H54 (cell line): Measurements from ENCODE around the gene SLC5A10.

Experiments used
- DNase-seq: peaks from one replicate; pipeline ENCODE4 v3.0.0; 2011; ENCODE audit warnings: low spot score, mixed read lengths; ENCODE audit not compliant: insufficient read length
- FAIRE-seq: peaks from 3 replicates; lab custom pipeline; 2011; peaks lifted over from hg19 to GRCh38; lab: Jason Lieb, UNC
- POLR2A ChIP-seq: IDR thresholded peaks from 2 replicates; pipeline ENCODE4 v1.6.1; 2011; ENCODE audit warnings: low read depth, mild to moderate bottlenecking, low read length

SLC5A10 gene

DNA sequence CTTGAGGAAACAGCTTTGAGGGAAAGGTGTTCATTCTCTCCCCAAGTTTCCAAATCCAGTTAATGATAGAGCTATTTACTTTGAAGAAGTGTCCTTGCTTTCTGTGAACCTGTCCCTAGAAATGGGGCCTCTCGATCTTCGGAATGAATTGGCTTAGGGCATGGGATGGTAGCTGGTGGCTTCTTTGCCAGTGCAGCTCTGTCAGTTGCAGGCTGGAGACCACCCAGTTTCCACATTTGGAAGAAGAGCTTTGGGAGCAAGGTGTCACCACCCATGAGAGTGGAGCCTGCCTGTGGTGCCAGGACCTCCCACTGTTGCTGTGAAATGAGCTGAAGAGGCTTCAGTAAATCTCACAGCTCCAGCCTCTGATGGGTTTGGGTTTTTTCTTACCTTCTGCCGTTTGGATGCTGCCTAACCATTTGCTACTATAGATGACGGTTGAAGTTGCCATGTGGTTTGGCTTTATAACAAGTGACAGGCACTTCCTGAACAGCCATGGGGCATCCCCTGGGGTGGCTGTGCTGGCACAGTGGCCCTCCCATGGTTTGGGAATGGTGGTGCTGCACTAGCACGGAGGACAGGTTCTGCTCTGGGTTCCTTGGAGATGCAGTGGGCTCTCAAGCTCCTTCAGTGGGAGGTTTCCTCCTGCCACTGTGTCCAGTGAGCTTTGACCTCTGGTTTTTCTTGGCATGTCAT, 19.5 kb upstream of the SLC5A10 start:
- no peak for TF ChIP-seq POLR2A
- FAIRE-seq (no peak), DNase-seq (no peak)

DNA sequence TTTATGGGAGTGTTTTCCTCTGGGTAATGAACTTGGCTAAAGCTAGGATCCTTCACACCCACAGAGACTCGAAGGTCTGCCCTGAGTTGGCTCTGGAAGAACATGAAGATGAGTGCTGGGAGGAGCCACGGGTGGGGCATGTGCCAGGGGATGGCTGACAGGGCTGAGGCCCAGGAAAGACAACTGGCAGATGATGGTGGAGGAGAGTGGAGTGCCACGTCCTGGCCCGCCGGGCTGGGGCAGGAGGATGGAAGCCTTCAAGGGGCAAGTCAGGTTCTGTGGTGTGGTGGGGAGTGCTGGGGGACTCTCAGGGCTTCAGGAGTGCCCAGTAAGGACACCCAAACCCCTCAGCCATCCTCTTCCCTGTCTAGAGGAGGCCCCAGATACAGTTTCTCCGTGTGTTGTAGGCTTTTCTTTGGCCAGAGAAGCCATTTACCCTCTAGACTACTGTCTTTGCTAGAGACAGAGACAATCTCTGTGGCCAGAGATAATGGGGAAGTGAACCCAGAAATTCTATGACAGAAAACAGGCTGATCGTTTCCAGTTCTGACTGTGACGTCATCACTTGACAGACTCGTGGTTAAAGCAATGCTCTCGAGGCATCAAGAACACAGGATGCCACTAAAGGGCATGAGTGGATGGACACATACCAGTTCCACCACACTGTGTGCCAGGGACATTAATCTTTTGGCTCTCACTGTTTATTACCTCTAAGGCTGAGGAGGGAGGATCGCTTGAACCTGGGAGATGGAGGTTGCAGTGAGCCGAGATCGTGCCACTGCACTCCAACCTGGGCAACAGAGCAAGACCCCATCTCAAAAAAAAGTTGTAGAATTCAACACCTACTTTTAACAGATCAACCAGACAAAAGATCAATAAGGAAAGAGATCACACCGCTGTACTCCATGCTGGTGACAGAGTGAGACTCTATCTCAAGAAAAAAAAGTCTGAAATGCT, 18.6 kb upstream of the SLC5A10 start:
- no peak for TF ChIP-seq POLR2A
- DNase-seq (no peak), FAIRE-seq (no peak)

DNA sequence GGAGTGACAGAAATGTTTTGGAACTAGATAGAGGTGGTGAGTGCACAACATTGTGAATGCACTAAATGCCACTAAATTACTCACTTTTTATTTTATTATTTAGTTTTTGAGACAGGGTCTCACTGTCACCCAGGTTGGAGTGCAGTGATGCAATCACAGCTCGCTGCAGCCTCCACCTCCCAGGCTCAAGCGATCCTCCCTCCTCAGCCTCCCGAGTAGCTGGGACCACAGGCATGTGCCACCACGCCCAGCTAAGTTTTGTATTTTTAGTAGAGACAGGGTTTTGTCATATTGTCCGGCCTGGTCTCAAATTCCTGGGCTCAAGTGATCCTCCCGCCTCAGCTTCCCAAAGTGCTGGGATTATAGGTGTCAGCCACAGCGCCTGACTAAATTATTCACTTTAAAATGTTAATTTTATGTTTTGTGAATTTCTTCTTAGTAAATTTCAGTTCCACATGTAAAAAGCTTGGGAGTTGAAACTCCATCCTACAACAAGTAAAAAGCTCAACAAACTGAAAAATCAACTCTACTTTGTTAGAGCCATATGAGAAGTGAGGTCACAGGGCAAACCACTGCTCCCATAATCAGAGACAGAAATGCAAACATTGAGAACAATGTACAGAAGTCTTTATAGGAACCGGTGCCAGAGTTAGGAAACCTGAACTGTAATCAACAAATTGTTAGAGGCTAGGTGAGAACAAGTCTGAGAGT, 13.8 kb upstream of the SLC5A10 start:
- FAIRE-seq (no peak), DNase-seq (no peak)
- TF ChIP-seq POLR2A, result no peak

DNA sequence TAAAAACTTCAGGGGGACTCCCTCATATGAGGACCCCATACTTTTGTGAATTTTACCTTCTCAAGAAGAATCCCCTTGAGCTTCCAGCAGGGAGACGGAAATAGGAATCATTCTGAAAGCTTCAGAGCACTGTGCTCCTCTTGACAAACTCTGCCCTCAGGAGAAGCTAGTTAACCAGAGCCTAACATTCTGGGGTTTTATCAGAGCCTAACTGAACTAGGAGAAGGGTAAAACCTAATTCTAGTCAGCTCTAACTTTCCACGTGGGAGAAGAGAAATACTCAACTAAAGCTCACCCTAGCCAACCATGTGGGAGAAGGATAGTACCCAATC, 13.3 kb upstream of the SLC5A10 start:
- no peak for TF ChIP-seq POLR2A
- FAIRE-seq (no peak), DNase-seq (no peak)

DNA sequence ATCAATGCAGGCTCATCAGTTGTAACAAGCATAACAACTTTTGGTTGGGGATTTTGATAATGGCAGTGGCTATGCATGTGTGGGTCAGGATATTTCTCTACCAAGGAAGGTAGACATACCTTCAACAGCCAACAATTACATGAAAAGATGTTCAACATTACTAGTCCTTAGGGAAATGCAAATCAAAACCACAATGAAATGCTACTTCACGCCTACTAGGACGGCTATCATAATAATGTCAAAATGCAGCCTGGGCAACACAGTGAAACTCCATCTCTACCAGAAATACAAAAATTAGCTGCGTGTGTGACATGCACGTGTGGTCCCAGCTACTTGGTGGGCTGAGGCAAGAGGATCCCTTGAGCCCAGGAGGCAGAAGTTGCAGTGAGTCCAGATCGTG, 7.3 kb upstream of the SLC5A10 start:
- DNase-seq, result no peak
- TF ChIP-seq POLR2A, result no peak
- FAIRE-seq, result no peak

DNA sequence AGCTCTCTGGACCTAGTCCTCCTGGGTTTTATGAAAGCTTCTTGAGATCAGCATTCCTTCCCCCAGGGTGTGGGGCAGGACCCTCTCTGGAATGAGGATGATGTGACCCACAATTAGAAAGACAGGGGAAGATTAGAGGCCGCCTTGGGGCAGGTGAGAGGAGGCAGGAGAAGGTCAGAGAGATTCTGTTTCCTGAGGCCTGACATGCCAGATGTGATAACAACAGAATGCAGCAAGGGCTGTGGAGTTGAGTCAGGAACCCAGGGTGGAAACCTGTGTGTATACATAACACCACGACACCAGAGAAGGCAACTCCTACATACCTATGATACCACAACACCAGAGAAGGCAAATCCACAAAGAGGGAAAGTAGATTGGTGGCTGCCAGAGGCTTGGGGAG, 5.4 kb upstream of the SLC5A10 start:
- no peak for DNase-seq
- no peak for FAIRE-seq
- TF ChIP-seq POLR2A, result no peak

DNA sequence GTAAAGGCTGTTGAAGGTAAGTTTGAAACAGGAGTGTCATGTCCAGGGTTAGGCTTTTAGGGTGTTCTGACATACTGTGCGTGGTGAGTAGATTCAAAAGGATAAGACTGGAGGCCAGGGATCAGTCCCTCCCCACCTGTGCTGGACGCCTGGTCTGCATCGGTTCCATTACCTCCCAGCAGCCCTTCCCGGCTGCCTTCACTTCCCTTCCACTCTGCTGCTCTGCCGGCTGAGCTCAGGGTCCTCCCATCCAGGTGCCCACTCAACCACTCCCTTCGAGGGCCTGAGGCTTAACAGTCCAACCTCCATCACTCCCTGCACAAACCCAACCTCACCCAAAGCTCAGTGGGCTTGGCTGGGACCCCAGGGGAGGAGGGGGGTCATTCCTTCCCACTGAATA, 4.1 kb upstream of the SLC5A10 start:
- DNase-seq, result no peak
- TF ChIP-seq POLR2A, result no peak
- FAIRE-seq, result no peak

DNA sequence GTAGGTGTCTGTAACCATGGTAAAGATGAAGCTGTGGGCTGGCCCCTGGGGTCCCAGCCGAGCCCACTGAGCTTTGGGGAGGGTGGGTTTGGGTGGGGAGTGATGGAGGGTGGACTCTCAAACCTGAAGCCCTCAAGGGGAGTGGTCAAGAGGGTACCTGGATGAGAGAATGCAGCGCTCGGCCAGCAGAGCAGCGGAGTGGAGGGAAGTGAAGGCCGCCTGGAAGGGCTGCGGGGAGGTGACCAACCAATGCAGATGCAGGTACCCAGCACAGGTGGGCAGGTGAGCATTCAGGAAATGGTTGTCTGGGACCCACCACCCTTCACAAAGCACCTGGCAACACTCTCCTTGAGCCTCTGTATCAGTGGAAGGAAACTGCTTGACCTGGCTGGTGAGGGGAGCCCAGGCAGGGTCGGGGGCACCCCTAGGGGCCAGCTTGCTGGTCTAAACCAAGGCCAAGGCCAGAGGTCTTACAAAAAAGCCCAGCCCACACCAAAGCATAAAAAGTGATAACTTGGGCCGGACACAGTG, 3.4 kb upstream of the SLC5A10 start:
- no peak for TF ChIP-seq POLR2A
- no peak for FAIRE-seq
- no peak for DNase-seq

DNA sequence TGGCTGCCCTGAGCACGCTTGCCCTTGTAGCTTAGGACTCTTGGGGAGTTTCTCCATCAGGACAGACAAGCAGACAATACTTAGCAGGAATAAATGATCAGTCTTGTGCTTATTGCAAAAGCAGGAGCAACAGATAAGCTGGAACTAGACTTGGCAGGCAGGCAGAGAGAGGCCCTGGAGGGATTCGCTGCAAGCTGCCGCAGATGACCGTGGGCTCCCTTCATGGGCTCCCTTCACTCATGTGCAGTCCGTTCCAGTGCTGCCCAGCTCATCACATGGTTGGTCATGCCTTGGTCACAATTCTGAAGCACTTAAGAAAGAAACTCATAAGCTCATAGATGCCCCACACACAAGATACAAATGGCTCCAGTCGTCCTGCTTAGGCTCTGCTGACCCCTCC, 2.4 kb upstream of the SLC5A10 start:
- FAIRE-seq, result no peak

DNA sequence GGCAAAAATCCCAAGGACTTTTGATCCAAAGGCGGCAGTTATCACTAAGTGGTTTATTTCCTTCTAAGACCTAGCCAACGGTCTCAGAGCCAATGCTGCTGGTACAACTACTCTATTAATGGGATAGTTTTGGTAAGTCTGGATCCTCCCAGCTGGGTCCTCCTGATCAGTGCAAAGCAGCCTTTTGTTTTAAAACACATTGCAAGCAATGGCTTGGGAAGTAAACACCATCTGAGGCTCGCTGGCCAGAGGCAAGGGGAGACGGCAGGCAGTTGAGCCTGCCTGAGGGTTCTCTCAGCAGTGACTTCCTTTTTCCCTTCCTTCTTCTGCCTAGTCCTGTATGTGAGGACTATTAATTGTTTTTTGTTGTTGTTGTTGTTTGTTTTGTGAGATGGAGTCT, 1.6 kb upstream of the SLC5A10 start:
- no peak for DNase-seq
- no peak for FAIRE-seq

More for the DNA sequence above, 2.4 kb upstream of the SLC5A10 start:
- no peak for TF ChIP-seq POLR2A
- DNase-seq, result no peak

DNA sequence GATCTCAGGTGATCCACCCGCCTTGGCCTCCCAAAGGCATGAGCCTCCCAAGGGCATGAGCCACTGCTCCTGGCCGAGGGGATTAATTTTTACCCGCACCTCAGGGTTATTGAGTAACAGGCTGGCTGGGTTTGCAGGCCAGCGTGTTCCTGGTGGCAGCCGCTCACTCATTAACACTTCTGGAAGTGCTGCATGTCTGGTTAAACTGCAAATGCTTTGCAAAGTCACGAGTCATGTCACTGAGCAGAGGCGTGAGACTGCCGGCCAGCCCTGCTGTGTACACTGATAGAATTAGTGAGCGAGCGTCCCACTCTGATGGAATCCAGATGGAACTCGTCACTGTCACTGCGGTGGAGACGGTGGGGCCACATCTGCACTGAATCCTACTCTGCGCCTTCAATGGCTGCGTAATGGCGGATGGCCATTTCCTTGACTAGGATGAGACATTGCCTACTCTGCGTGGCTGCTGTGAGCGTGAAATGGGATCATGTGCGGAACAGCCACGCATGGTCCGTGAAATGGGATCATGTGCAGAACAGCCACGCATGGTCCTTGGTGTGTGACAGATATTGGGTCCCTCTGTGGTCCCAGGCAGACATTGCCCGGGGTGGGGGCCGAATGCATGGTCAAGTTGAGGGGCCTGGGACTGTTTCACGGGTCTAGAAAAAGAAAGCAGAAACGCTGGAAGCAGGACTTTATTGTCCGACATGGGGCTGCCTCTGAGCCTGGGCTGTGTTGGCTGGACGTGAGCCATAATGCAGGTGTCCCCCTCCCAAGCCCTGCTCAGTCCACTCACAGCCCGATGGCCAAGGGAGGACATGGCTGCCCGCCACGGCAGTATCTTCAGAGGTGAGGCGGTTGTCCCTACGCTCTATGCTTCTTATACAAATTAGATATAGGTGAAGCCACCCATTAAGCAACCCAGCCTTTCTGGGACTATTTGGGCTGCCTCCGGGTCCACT, 740 bp upstream of the SLC5A10 start:
- TF ChIP-seq POLR2A, result no peak
- FAIRE-seq (no peak), DNase-seq (no peak)

More for the DNA sequence above, 1.6 kb upstream of the SLC5A10 start:
- no peak for TF ChIP-seq POLR2A

DNA sequence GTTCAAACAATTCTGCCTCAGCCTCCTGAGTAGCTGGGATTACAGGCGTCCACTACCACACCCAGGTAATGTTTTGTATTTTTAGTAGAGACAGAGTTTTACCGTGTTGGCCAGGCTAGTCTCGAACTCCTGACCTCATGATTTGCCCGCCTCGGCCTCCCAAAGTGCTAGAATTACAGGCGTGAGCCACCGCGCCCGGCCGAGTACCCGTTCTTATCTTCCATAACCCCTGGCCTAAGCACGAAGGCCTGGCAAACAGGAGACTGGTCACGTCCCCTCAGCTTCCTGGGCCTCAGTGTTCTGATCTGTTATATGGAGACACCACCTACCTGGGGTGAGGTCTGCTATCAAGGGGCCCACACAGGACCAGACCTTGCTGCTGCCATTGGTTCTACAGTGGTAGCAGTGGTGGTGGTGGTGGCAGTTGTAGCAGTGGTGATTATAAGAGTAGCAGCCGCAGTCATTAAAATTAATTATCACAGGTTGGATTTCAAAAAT, 1.3 kb downstream of the SLC5A10 start:
- DNase-seq, result no peak
- no peak for FAIRE-seq
- no peak for TF ChIP-seq POLR2A

DNA sequence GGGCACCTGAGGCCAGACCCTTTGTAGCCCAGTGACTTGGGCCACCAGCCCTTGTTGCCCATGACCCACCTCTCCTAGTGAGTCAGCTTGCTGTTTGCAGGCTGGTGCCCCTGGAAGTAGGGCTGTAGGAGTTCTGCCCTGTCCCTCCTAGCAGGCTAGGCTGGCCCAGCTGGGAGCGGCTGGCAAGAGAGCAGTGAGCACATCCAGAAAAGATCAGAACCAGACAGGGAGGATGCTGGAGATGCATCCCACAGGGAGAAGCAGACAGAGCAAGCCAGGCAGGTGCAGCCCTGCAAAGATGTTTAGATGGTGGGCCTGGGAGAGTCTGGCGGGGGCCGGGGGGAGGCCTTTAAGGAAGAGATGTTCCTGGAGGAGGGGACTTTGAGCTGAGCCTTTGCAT, 2.4 kb downstream of the SLC5A10 start:
- DNase-seq (no peak), FAIRE-seq (no peak)
- no peak for TF ChIP-seq POLR2A
